ENCODE measurements around the gene TOMM70.

The TOMM70 gene

DNA sequence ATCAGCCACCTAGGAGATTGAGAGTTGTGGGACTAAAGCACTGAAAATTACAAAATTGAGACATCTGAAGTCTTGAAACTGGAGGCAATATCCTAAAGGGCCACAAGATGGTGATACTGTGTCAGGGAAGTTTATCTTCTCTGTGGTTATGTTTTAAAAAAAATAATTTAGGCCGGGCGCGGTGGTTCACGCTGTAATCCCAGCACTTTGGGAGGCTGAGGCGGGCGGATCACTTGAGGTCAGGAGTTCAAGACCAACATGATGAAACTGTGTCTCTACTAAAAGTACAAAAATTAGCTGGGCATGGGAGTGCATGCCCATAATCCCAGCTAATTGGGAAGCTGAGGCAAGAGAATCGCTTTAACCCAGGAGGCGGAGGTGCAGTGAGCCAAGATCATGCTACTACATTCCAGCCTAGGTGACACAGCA is 84.2 kb downstream of the TOMM70 start:
- H3K27ac ChIP-seq, result no peak overlapping the region
- no peak overlapping the region for H3K4me3 ChIP-seq
- H3K36me3 ChIP-seq (ENCODE audit: insufficient read depth, low read length), result peaks cover 17% of the 10 kb centered on the region
- no peak for TF ChIP-seq EZH2 (IDR thresholded peaks at IDR 0.05)
- TF ChIP-seq POLR2AphosphoS5 (IDR thresholded peaks at IDR 0.05; ENCODE audit: borderline replicate concordance, low read depth, low read length), result no peak
- TF ChIP-seq FOXP2 (optimal IDR thresholded peaks at IDR 0.05; ENCODE audit: control extremely low read depth, extremely low read length, insufficient read depth), result no peak
- peak; percentile 64 for DNase-seq (ENCODE audit: low read depth, low spot score)
- no peak overlapping the region for H3K9ac ChIP-seq (ENCODE audit: insufficient read length)
- no peaks in the 10 kb centered on the region for H3K9me3 ChIP-seq (ENCODE audit: low read depth, low read length)
